CD4-positive, alpha-beta T cell treated with Interleukin-15 for 4 hours (primary cell): ENCODE measurements around the gene KIT.

Source experiments
- DNase-seq: peaks from one replicate; pipeline ENCODE4 v3.0.0-alpha.2; 2020; ENCODE audit warnings: low spot score

The KIT gene

DNA sequence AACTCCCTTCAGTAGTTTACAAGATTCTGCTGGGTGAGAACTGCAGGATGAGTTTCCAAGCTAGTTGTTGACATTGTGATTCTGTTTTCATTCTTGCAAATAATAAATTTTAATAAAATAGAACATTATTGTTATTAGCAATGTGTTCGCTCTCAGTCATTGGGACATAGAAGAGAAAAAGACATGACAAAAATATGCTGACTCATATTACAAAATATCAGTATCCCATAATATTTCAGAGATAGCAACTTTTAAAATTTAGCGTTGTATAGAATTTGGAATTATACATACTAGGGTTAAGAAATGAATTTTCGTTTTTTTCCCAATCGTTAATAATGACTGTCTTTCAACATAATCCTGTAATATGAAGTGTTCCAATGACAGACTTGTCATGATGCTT lies 45.4 kb downstream of the KIT start:
- no peak for DNase-seq

DNA sequence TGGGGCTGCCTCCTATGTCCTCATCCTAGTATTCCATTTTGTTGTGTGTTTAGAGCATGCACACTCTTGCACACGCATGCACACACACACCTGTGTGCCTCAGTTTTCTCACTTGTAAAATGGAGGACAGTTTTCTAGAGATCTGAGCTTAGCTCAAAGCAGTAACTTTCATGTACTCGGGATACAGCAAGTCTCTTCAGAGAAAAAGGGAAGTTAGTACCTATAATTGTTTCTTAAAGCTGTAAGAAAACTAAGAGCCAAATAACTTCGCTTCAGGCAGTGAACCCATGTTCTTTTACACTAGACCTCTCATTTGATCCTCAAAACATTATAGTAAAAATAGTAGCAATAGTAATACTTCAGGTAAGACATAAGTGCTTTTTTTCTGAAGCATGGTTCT lies 49.6 kb downstream of the KIT start:
- no peak for DNase-seq

DNA sequence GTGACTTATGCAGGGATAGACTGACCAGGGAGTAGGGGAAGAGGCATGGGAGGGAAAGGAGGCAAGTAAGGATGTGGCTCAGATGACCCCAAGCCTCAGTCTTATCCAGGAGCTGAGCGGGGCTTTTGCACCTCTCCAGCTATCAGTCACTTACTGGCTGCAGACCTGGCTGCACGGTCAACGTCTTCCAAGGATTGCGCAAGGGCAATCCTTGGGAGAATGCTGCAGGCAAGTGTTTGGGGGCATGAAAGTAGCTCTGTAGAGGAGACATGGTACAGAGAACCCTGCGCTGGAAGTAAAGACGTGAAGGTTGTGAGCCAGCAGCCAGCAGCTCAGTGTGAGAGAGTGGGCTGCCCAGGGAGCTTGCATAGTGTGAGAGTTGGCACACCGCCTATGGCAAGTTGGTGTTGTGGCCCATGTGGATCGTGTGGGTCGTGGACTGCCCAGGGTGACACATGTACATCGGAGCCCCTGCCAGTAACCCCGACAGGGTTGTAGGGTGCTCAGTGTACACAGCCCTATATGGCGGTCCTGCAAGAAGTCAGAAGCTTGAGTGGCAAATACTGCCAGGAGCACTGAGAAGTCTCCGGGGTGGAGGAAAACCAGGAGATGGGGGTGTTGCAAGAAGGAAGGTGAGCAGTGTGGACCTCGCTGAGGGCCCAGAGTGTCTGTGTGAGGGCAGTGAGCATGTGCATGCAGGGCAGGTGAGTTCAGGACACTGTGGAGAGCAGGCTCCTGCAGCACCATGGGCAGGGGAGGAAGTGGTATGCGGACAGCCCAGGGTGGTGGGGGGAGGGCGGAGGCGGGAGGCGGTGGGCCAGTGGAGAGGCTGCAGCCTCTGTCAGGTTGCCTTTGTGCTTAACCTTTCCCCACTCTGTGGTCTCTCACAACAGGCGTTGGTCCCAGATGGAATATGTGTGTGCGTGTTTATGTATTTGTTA lies 50.9 kb downstream of the KIT start:
- no peak for DNase-seq

DNA sequence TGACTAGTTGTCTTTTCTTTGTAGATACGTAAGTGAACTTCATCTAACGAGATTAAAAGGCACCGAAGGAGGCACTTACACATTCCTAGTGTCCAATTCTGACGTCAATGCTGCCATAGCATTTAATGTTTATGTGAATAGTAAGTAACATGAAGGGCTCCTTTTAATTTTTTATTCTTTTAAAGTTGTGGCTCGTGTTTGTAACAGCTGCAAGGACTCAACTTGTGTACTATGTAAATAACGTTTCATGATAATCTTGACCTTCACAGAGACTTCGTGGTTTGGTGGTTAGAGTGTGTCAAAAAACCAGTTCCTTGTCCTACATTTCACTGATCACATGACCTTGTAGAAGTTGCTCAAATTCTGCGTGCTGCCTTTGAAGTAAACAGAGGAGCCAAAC lies 51.6 kb downstream of the KIT start:
- peak; percentile 16 for DNase-seq

DNA sequence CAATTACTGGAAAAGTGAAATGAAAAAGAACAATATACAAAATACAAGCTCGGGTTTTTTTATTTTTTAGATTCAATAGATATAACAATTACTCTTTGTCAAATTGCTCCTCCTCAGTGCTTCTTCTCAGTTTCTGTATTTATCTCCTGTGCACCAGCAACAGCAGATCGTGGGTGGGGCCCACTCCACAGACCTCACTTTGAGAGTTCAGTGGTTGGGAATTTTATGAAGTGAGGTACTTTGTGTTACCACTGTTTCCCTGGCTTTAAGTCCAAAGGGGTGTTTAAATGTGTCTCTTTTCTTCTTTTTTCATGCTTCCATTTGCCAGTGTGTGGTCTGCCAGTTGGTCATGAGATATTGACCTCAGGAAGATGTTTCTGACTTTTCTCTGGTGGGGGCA lies 54.4 kb downstream of the KIT start:
- no peak for DNase-seq

DNA sequence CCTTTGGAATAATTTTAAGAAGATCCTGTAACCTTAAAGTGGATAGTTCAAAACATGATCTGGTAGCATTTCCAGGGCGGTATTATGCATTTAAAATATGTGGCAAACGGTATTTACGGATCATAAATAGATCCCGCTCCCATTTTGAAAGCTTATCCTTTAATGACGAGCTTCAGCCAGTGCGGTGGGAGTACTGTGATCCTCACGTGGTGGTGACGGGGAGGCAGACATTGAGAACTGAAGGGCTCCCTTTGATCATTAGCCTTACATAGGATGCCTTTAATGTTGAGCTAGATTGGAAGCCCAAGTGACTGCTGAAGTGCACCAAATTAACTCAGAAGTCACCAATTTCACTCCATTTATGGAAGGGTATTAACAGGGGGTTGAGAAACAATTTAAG lies 56.9 kb downstream of the KIT start:
- DNase-seq, result no peak

DNA sequence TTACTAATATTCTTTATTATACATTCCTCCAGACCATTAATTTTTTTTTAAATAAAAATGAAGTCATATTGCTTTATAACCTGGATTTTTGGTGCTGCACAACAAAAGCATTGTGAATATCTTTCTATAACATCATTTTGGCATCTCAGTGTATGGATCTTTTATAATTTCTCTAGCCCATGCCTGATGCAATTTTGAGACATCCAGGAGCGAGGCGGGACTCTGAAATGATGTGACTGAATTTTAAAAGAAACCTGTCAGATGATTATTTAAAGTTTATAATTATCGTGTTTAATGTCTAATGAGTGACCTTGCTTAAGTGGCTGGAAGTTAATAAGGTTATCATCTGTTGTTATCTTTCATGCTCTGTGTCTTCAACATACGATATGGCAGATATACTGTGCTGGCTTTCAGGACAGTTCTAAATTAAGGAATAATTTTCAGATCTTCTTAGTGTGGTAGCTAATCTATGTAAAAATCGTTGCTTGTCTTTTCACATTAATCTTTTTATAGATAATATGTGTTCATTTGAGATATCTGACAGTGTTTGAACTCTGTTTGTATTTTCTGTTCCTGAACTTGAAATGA lies 58.8 kb downstream of the KIT start:
- DNase-seq, result no peak

DNA sequence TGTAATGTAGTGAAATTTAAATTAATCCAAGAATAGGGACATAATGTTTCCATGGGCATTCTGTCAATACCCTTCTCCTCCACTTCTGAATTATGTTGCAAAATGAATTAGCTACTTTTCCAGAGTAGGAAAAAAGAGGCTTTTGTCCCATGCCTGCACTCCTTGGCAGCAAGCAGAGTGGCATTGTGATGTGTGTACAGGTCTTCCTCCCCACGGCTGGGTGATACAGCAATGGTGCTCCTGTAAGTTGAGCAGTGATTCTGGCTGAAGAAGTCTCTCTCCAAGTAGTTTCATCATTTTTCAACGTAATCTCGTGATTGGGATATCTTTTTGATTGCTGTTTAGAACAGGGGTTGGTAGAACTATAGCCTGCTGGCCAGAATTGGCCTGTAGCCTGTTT lies 59.9 kb downstream of the KIT start:
- DNase-seq, result no peak

DNA sequence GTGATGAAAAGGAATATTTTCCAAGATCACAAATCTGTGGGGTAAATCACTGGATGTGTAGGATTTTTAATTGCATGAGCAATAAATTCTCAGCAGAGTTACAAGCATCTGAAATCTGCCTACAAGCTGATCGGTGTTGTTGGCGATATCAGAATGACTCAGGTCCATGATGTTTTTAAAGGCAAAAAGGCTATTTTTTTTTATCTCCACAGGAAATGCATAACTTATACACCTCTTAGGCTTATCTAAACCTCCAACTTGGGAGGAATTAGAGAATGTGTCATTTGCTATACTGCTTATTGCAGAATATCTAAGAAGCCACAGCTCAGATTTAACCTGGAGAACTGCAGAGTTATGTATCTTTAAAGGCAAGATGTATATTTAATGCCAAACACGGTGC lies 61.6 kb downstream of the KIT start:
- DNase-seq, result no peak

DNA sequence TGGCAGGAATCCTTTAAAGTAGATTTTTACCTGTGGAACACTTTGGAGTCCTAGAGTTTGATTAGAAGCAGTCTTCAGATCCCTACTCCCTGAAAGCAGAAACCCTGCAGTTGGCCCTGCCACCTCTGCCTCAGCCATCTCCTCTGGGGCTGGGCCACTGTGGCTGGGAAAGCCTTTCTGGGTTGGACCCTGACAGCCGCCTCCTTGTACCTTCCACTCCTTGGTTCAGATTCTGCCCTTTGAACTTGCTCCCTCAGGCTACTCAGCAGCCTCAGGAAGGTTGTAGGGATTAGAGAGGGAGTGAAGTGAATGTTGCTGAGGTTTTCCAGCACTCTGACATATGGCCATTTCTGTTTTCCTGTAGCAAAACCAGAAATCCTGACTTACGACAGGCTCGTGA lies 65.5 kb downstream of the KIT start:
- DNase-seq, result no peak

DNA sequence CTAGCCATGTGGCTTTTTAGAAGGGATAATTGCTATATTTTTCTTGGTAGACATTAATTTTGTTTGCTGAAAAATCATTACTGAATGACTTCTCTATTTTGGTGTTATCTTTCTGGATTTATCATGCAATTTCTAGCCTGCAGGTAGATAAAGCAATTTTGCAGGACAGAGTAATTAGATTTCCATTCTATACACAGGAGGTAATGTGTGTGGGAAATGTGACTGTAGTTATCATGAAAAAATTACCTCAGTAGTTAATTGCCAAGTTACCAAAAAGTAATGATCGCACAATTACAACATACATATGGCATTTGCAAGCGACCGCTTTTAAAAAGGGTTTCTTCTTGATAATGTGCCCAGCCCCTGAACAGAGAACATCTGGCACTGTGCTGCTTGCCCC lies 66.1 kb downstream of the KIT start:
- DNase-seq, result no peak

DNA sequence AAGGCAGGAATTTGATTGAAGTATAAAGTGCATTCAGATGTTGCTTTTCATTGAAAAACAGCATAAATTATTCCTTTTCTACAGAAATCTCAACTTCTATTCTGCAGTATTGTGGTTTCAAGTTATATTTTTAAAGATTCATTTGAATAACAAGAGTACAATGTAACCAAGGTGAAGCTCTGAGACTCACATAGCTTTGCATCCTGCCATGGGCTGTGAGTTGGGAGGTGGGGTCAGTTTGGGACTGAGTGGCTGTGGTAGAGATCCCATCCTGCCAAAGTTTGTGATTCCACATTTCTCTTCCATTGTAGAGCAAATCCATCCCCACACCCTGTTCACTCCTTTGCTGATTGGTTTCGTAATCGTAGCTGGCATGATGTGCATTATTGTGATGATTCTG lies 69.2 kb downstream of the KIT start:
- DNase-seq, result no peak

DNA sequence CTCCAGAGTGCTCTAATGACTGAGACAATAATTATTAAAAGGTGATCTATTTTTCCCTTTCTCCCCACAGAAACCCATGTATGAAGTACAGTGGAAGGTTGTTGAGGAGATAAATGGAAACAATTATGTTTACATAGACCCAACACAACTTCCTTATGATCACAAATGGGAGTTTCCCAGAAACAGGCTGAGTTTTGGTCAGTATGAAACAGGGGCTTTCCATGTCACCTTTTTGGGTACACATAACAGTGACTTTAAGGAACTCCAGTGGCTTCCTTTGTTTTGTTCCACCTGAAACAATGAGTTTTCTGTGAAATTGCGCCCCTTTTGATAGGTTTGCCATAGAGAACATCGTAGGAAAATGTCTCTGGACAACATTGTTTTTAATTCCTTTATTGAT lies 69.6 kb downstream of the KIT start:
- DNase-seq, result no peak

DNA sequence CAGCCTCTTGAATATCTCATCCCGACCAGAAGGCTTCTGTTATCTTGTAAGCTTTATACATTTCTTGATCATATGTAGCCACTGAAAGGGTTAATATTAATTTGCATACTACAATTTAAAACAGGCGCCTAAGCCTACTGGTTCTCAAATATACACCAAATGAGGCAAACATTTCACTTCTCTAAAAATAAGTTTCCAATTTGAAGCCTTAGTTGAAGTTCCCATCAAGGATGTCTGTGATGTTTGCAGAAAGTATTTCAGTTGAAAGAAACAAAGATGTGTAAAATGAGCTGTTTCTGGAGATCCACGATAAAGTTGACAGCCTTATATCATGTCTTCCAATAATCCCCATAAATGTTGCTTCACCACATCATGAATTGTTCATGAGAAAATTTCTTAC lies 70.6 kb downstream of the KIT start:
- no peak for DNase-seq

DNA sequence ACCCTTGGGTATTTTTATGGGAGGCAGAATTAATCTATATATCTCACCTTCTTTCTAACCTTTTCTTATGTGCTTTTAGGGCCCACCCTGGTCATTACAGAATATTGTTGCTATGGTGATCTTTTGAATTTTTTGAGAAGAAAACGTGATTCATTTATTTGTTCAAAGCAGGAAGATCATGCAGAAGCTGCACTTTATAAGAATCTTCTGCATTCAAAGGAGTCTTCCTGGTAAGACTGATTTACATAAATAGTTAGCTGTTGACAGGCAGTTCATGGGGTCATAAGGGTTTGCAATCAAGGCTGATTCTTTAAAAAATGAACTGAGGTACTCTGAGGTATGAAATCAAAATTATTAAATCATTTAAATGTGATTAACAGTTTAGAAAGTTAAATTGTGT lies 71.5 kb downstream of the KIT start:
- DNase-seq, result no peak

DNA sequence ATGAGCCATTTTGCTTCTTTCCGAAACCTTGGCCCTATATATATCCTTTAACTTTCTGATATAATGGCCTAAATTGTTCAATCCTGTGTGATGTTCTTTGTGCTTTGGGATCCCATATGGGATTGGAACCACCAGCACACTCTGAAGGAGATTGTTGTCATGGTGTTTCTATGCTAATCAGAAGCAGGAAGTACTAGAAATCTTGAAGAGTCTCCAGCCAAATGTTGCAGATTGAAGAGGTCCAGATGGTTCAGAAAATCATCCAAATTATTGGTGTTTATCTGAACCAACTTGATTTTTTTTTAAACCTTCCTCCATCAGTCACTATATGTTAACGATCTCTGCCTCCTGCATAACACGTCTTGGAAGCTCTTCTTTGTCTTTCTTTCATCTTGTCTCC lies 72.8 kb downstream of the KIT start:
- DNase-seq, result no peak

DNA sequence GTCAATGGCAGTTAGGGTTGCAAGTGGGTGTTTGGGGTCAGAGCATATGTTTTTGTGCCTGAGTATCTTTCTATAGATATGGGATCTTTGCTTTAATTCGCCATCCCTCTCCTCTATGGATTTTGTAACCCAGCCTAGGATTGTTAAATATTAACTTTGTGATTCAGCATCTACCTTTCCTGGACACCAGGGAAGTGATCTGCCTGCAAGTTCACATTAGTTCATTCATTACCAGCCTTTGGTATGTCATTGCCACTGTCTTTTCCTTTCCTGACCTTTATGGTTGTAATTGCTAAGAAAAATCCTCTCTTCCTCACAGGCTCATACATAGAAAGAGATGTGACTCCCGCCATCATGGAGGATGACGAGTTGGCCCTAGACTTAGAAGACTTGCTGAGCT lies 73.8 kb downstream of the KIT start:
- DNase-seq, result no peak

DNA sequence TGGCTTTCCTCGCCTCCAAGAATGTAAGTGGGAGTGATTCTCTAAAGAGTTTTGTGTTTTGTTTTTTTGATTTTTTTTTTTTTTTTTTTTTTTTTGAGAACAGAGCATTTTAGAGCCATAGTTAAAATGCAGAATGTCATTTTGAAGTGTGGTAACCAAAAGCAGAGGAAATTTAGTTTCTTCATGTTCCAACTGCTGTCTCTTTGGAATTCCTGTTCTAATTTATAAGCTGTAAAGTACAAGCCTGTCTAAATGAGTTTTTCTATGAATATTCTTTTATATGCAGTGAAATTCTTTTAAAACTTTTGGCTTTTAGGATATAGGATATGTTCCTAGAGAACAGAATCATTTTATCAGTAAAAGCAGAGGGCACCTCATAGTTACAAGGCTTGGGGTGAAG lies 74.2 kb downstream of the KIT start:
- DNase-seq, result no peak

DNA sequence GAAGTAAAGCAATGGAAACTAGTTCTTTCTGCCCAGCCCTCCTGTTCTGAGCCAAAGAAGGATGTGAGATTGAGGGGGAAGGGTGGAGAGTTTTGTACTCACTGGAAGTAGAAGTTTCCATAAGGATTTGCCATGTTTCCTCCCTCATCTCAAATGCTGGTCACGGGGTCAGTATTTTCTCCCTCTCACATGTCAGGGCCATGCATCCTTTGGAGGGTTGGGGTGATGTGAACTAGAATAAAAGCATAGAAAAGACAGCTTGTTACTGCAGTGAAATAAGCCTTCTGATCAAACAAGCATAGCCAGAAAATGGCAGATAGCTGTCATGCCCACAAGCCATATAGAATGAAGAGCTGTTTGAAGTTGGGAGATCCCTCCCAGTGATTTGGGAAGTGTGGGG lies 79.7 kb downstream of the KIT start:
- DNase-seq, result no peak

DNA sequence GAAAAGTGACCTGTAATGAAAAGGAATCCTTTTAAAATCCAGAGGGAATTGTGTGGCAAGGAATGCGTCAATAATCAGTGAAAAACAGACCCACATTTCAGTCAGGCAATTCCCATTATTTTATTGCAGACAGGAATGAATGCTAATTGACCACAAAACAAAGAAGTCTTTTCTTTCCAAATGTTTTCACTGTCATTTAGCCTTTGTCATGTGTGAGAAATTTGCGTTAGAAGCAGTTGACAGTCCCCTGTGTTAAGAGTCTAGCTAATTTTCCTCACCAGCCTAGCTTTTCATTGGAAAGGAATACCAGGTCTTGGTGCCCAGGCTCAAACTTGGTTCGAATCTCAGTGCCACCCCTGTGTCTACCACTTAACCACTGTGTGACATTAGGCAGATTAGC lies 83.4 kb downstream of the KIT start:
- no peak for DNase-seq

DNA sequence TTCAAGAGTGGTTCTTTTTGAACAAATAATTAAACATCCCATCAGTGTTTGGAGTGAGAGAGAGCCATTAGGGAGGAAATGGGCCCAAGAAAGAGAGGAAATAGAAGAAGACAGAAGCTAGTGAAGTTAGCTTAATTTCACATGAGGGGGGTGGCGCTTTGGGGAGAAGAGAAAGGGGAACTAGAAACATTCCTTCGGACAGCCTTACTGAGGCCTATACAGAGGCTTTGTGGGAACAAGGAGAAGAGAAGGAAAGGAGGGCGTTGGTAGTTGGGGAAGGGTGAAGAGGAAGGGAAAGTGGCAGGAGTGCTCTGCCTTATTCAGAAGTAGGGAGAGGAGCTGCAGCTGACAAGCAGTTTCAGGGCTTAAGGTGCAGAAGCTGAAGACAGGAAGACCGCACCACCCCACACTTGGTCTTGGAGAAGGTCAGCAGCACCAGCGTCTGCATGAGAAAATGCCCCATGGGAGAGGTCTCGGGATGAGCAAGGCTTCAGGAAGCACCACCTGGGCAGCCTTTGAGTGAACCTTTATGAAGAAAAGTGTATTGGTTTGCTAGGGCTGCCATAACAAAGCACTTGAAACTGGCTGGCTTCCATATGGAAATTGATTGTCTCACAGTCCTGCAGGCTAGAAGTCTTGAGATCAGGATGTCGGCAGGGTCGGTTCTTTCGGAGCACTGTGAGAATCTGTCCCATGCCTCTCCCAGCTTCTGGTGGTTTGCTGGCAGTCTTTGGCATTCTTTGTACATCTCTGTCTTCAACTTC lies 85.1 kb downstream of the KIT start:
- DNase-seq, result no peak

DNA sequence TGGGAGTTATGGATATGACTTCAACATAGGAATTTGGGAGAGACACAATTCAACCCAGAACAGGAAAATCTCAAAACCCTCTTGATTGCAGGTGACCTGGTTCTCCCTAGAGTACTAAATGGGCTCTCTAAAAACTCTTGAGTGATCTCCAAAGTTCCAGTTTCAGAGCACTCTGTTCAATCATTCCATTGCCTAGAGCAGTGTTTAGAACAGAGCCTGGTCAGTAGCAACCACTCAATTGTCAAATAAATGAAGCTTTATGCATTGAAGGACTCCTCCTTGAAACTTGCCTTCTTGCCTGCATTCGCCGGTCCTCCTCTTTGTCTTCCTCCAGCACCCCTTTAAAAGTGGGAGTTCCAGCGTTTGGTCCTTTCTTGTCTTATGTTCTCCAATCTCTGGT lies 85.8 kb downstream of the KIT start:
- no peak for DNase-seq

DNA sequence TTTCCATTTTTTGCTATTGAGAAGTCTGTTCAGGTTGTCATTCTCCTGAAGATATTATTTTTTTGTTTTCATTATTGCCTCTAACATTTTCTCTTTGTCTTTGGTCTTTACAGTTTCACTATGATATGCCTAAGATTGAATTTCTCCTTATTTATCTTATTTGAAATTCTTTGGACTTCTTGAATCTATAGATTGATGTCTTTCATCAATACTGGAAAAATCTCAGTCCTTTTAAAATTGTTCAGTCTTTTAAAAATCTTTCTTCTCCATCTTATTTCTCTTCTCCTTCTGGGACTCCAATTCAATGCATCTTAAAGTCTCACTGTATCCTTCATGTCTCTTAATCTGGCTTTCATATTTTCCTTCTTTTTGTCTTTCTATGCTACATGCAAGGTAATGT lies 86.7 kb downstream of the KIT start:
- no peak for DNase-seq
